HUES6 (cell line): ENCODE measurements around the gene FRG1.
"Not testable (repeated sequence)": the region's sequence is repeated elsewhere in the genome, so short reads cannot be mapped to it uniquely, and the experiment has no call there.

Experiments
- H3K27ac ChIP-seq: 2 replicates; pipeline ENCODE4 v1.7.0; 2013; ENCODE audit warnings: low read depth, mild to moderate bottlenecking, low read length, inconsistent platforms
- H3K27me3 ChIP-seq: 2 replicates; pipeline ENCODE4 v1.6.1; 2013; ENCODE audit warnings: low read length; ENCODE audit not compliant: control insufficient read depth, insufficient read depth
- H3K36me3 ChIP-seq: 2 replicates; pipeline ENCODE4 v1.6.1; 2013; ENCODE audit warnings: low read length; ENCODE audit not compliant: control insufficient read depth, insufficient read depth
- H3K4me1 ChIP-seq: 2 replicates; pipeline ENCODE4 v1.6.1; 2013; ENCODE audit warnings: low read length; ENCODE audit not compliant: control insufficient read depth, insufficient read depth
- H3K4me3 ChIP-seq: 2 replicates; pipeline ENCODE4 v1.5.1; 2013; ENCODE audit warnings: low read depth, low read length
- H3K9ac ChIP-seq: one replicate; pipeline ENCODE4 v1.6.1; 2013; ENCODE audit warnings: mild to moderate bottlenecking, low read length
- H3K9me3 ChIP-seq: 2 replicates; pipeline ENCODE4 v1.6.1; 2013; ENCODE audit warnings: low read depth, low read length; ENCODE audit not compliant: control insufficient read depth, insufficient read depth

FRG1 gene

DNA sequence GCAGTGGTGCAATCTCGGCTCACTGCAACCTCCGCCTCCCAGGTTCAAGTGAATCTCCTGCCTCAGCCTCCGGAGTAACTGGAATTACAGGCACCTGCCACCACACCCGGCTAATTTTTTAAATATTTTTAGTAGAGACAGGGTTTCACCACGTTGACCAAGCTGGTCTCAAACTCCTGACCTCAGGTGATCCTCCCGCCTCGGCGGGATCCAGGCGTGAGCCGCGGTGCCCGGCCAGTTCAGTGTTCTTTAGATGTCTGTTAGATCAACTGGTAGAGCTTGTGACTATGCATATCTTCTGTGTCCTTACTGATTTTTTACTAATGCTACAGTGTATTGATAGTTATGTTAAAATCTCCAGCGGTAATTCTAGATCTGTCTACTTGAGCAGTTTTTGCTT is 6.2 kb downstream of the FRG1 start:
- not testable (repeated sequence) for H3K4me3 ChIP-seq, H3K36me3 ChIP-seq, H3K9me3 ChIP-seq, H3K4me1 ChIP-seq, H3K27ac ChIP-seq, H3K9ac ChIP-seq, H3K27me3 ChIP-seq

DNA sequence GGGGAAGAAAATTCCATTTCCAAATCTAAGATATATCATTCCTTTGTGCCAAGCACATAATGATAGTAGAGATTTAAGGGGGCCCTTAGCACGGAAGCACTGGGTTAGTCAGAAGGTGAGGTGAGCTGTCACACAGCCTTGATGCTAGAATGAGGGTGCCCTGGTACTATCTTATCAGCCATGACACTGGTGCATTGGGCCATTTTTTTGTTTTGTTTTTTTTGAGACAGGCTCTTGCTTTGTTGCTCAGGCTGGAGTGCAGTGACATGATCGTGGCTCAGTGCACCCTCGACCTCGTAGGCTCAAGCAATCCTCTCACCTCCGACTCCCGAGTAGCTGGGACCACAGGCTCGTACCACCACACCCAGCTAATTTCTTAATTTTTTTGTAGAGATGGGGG is 7.8 kb downstream of the FRG1 start:
- H3K4me3 ChIP-seq, H3K9me3 ChIP-seq, H3K4me1 ChIP-seq, H3K9ac ChIP-seq, H3K36me3 ChIP-seq, H3K27ac ChIP-seq, H3K27me3 ChIP-seq: not testable (repeated sequence)

DNA sequence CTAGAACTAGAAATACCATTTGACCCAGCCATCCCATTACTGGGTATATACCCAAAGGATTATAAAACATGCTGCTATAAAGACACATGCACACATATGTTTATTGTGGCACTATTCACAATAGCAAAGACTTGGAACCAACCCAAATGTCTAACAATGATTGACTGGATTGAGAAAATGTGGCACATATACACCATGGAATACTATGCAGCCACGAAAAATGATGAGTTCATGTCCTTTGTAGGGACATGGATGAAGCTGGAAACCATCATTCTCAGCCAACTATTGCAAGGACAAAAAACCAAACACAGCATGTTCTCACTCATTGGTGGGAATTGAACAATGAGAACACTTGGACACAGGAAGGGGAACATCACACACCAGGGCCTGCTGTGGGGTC is 28.6 kb downstream of the FRG1 start:
- not testable (repeated sequence) for H3K4me1 ChIP-seq, H3K27me3 ChIP-seq, H3K9me3 ChIP-seq, H3K4me3 ChIP-seq, H3K27ac ChIP-seq, H3K9ac ChIP-seq, H3K36me3 ChIP-seq

DNA sequence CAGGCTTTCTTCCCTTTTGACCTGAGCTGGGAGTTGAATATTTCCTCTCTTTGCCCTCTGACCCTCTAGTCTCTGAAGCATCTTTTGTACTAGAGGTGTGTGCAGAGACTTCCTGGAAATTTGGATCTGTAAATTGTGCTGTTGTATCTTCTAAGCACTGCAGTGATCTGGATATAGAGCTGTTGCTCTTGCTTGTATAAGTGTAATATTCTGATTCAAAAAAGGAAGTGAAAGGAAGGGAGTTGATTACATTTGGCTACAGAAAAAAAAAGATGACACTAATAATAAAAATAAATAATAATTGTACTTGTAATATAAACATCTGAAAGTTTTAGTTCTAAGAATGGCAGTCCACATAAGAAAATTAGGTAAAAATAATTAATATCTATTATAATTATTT is 33.0 kb downstream of the FRG1 start:
- H3K27me3 ChIP-seq = no peaks in the 10 kb centered on the region
- H3K4me3 ChIP-seq = no peak overlapping the region
- no peaks in the 10 kb centered on the region for H3K4me1 ChIP-seq
- no peak overlapping the region for H3K9ac ChIP-seq
- H3K9me3 ChIP-seq = no peaks in the 10 kb centered on the region
- H3K36me3 ChIP-seq = no peaks in the 10 kb centered on the region
- H3K27ac ChIP-seq = no peak overlapping the region

DNA sequence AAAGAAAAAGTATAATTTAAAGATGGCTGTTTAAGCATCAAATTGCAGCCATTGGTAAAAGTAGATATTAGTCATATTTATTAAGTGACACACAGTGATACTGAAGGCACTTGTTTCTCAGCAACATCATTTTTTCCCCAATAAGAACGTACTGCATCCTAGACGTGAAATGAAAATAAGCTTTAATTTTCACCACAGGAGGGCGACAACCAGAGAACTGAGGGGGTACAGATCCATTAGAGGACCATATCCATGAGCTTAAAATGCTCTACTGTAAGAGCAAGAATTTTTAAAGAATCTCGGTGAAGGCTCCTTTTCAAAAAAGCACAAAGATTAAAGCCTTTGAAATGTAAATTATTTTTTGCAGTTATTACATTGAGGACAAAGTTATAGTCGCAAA is 33.4 kb downstream of the FRG1 start:
- Histone ChIP-seq H3K27me3 (no peaks in the 10 kb centered on the region), H3K4me1 (no peaks in the 10 kb centered on the region), H3K27ac (no peak overlapping the region), H3K9me3 (no peaks in the 10 kb centered on the region), H3K4me3 (no peak overlapping the region), H3K36me3 (no peaks in the 10 kb centered on the region), H3K9ac (no peak overlapping the region)

DNA sequence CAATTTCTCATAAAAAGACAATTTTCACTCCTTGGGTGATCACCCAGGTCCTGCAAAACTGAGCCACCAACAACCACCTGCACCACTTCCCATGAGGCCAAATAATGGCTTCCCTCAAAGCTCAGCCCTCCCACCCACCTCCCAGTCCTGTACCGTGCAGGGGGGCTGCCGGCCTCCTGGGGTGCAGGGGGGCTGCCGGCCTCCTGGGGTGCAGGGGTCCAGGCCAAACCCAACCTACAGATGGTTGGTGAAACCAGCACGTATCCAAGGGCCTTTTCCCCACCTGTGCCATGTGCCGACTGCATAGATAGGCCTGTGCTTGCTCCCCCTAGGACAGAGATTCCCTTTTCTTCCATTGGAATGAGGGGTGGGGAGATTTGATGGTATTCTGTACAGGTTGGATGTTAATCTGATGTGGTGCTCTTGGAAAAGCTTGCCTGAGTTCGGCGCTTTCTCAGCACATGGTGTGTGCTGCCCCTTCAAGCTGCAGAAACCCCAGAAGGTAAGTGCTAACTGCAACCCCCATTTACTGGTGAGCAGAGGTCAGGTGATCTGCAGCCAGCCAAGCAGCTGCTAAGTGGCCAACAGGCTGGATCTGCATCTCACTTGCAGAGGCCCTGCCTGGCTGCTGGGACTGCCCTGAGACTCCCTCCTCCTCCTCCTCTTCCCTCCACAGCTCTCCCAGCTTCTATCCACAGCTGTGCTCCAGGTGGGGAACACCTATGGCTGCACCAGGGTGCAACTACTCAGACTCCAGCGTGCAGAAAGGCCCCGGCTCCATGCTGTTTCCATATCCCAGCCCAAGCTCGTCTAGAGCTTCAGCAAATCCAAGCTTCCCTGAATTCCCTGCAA is 38.8 kb downstream of the FRG1 start:
- H3K9ac ChIP-seq = no peak overlapping the region
- no peaks in the 10 kb centered on the region for H3K9me3 ChIP-seq
- H3K27ac ChIP-seq = no peak overlapping the region
- H3K36me3 ChIP-seq = no peaks in the 10 kb centered on the region
- H3K27me3 ChIP-seq = no peaks in the 10 kb centered on the region
- H3K4me1 ChIP-seq = no peaks in the 10 kb centered on the region; the same call in 1 of the 2 replicates
- H3K4me3 ChIP-seq = no peak overlapping the region

DNA sequence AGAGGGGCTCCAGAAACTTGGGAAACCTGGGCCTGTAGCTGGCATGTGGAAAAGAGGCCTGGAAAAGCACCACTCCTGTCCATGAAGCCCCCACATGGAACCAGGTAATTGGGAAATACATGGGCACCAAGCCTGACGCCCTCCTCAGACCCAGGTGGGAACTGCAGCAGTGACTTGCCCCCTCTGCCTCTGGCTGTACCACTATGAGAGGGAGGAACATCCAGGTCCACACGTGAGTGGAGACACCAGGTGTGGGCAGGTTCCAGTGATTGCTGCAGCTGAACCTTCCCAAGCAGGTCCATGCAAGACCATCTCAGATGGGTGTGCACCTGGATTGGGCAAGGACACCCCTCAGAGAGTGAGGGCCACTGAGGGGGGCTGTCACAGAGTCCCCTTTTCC is 39.6 kb downstream of the FRG1 start:
- not testable (repeated sequence) for H3K27ac ChIP-seq, H3K9me3 ChIP-seq, H3K4me3 ChIP-seq

DNA sequence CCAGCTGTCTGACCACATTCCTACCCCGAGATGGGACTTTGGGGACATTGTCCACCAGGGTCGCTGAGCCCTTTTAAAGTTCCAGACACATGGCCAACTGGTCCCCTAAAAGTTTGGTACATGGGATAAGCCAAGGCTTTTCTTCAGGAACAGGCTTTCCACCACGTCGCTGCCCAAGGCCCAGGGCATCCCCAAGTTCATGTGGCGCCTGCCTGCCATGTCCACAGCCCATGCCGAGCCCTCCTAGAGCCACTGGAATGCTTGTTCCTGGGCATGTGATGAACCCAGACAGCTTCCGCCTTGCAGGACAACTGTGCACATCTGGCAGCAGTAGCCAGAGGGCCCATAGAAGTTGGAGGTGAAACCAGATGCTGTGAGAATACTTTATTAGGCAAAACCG is 41.3 kb downstream of the FRG1 start:
- H3K9ac ChIP-seq = no peak overlapping the region
- H3K4me1 ChIP-seq = no peaks in the 10 kb centered on the region; the same call in 1 of the 2 replicates
- H3K27ac ChIP-seq = no peak overlapping the region
- no peaks in the 10 kb centered on the region for H3K36me3 ChIP-seq
- no peak overlapping the region for H3K4me3 ChIP-seq
- H3K27me3 ChIP-seq = no peaks in the 10 kb centered on the region
- H3K9me3 ChIP-seq = no peaks in the 10 kb centered on the region

More for the DNA sequence above, 39.6 kb downstream of the FRG1 start:
- H3K9ac ChIP-seq, H3K36me3 ChIP-seq, H3K4me1 ChIP-seq, H3K27me3 ChIP-seq: not testable (repeated sequence)

DNA sequence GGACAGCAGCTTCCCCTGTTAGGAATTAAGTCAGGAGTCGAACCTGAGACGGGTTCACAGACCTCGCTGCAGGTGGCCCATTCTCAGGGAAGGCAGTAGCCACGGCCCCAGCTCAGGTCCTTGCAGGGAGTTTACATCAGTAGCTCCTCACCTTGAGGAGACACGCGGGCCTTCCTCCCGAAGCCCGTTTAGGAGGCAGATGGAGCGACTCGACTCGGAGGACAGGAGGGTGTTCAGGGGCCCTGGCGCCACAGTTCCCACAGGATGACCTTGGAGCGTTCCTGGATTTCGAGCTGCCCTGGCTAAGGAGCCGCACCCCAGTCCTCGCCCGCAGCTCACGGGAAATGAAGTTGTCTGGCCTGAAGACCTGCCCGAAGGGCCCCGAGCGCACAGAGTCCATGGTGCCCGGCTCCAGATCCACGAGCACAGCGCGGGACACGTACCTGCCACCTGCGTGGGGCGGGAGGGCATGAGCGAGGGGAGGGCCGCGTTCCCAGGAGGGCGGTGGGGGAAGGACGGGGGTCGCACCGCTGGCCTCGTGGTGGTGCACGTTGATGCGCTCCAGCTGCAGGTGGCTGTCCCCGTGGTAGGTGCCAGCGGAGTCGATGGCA is 43.3 kb downstream of the FRG1 start:
- not testable (repeated sequence) for H3K4me3 ChIP-seq, H3K27me3 ChIP-seq, H3K9me3 ChIP-seq, H3K36me3 ChIP-seq, H3K9ac ChIP-seq, H3K4me1 ChIP-seq, H3K27ac ChIP-seq

DNA sequence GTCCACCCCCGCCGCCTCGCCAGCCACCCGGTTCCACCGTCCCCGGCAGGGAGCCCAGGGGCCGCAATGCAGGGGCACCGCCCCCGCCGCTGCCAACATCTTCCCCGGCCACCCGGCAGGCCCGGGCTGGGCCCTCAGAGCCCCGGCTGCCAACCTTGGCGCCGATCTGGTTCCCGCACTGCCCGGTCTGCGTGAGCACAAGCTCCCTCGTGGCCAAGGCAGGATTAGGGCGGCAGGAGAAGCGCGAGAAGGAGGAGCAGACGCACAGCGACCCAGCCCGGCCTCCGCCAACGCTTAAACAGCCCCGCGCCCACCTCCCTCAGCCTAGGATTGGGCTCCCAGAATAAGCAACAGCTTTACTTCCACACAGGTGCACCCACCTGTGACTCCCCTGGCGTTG is 44.0 kb downstream of the FRG1 start:
- H3K36me3 ChIP-seq, H3K9me3 ChIP-seq, H3K4me3 ChIP-seq, H3K9ac ChIP-seq, H3K4me1 ChIP-seq, H3K27me3 ChIP-seq, H3K27ac ChIP-seq: not testable (repeated sequence)

DNA sequence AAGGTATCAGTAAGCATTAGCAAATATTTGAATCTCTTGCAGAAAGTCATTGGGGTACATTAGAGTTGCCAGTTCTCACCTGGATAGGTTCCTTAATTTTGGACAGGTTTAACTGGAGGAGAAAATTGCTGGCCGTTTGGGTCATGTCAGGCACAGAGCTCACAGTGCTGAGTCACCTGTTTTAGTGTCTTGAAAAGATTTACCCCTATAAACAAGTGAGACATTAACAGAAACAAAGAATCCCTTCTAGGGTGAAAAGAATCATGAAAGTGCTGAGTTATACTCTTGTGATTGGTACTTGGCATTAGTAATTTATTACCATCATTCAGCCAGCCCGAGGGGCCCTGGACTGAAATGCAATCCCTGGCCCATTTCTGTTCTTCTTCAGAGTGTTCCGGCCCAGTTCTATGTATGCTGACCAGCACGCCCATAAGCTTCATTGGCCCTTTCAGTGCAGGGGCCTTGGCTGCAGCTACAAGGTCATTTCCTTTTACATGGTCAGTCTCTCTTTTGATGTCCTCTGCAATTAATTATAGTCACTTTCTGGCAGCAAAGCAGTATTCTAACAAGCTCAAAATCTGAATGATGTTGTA is 45.1 kb downstream of the FRG1 start:
- H3K9ac ChIP-seq, H3K27me3 ChIP-seq, H3K36me3 ChIP-seq, H3K9me3 ChIP-seq, H3K4me1 ChIP-seq, H3K27ac ChIP-seq, H3K4me3 ChIP-seq: not testable (repeated sequence)
